H1 (cell line): ENCODE data around the gene MROH8. TPM values are rescaled to one million over a fixed set of nuclear protein-coding genes. Genes with fewer than 3 reads are reported as not detected.
A peak's percentile ranks its signal among the peaks of the same experiment; 100 is the strongest.

Source experiments
- CTCF ChIA-PET: fragments of 300-600 bp; sonication (Branson Sonifier 250); formaldehyde crosslinking; loops from one replicate; lab custom pipeline; 2021; ENCODE audit not compliant: partially characterized antibody; lab: Charles Lee
- POLR2A ChIA-PET: fragments of 300-600 bp; sonication (Branson Sonifier 250); formaldehyde crosslinking; loops from one replicate; lab custom pipeline; 2021; ENCODE audit warnings: inconsistent platforms; ENCODE audit not compliant: partially characterized antibody; lab: Charles Lee
- DNase-seq, 2 experiments: peaks; one replicate each; pipeline versions ENCODE4 v3.0.0 to v3.0.0-alpha.2; 2010 to 2022; ENCODE audit warnings: low spot score in 2 of 2, low read depth in 1 of 2, mixed read lengths in 1 of 2
- FAIRE-seq: peaks from 2 replicates; lab custom pipeline; 2011; peaks lifted over from hg19 to GRCh38; lab: Jason Lieb, UNC
- H2AFZ ChIP-seq: 2 replicates; pipeline ENCODE4 v1.8.1; 2012; ENCODE audit warnings: low read length, inconsistent platforms
- H2AK5ac ChIP-seq: 2 replicates; pipeline ENCODE4 v1.6.1; 2013; ENCODE audit warnings: low read depth, low read length
- H2BK120ac ChIP-seq: replicated peaks from 2 replicates; pipeline ENCODE3; 2013; ENCODE audit warnings: low read depth, low read length, inconsistent platforms
- H2BK12ac ChIP-seq: 2 replicates; pipeline ENCODE4 v1.6.1; 2013; ENCODE audit warnings: low read depth, low read length
- H2BK15ac ChIP-seq: 2 replicates; pipeline ENCODE4 v1.6.1; 2013; ENCODE audit warnings: low read length
- H2BK20ac ChIP-seq: 2 replicates; pipeline ENCODE4 v1.6.1; 2013; ENCODE audit warnings: low read length
- H2BK5ac ChIP-seq: 2 replicates; pipeline ENCODE4 v1.6.1; 2013; ENCODE audit warnings: low read depth, low read length
- H3K14ac ChIP-seq: 2 replicates; pipeline ENCODE4 v1.6.1; 2013; ENCODE audit warnings: inconsistent platforms; ENCODE audit not compliant: insufficient read length
- H3K18ac ChIP-seq: 2 replicates; pipeline ENCODE4 v1.6.1; 2013; ENCODE audit warnings: low read length; ENCODE audit errors: extremely low read depth
- H3K23ac ChIP-seq: 2 replicates; pipeline ENCODE4 v1.6.1; 2013; ENCODE audit warnings: inconsistent platforms; ENCODE audit not compliant: insufficient read length
- H3K23me2 ChIP-seq: 2 replicates; pipeline ENCODE4 v1.6.1; 2013; ENCODE audit warnings: low read depth, low read length
- H3K27ac ChIP-seq: 2 replicates; pipeline ENCODE4 v1.6.1; 2011; ENCODE audit warnings: low read depth, low read length, inconsistent platforms
- H3K27me3 ChIP-seq, 4 experiments: replicated peaks in 1 of 4; 1 replicate in 1 of 4; 2 replicates in 3 of 4; pipeline versions ENCODE4 v1.6.1 to v1.8.1; 2011 to 2013; ENCODE audit warnings: low read length in 3 of 4, mild to moderate bottlenecking in 3 of 4, inconsistent platforms in 2 of 4, mixed read lengths in 2 of 4, moderate library complexity in 1 of 4; ENCODE audit not compliant: control insufficient read depth in 3 of 4, insufficient read depth in 3 of 4; ENCODE audit errors: extremely low read depth in 1 of 4
- H3K36me3 ChIP-seq, 4 experiments: 2 replicates each; pipeline versions ENCODE4 v1.6.1 to v1.8.1; 2011 to 2013; ENCODE audit warnings: mild to moderate bottlenecking in 4 of 4, low read length in 3 of 4, moderate library complexity in 2 of 4, control low read depth in 1 of 4, inconsistent platforms in 1 of 4; ENCODE audit not compliant: insufficient read depth in 4 of 4, control insufficient read depth in 2 of 4
- H3K4ac ChIP-seq: replicated peaks from 2 replicates; pipeline ENCODE3; 2013; ENCODE audit warnings: low read length, low read depth, mixed read lengths, inconsistent platforms; ENCODE audit not compliant: insufficient read length
- H3K4me1 ChIP-seq, 4 experiments: replicated peaks in 1 of 4; 1 replicate in 1 of 4; 2 replicates in 3 of 4; pipeline versions ENCODE4 v1.6.1 to v1.8.1; 2011 to 2013; ENCODE audit warnings: low read length in 3 of 4, inconsistent platforms in 2 of 4, mixed read lengths in 1 of 4; ENCODE audit not compliant: insufficient read depth in 4 of 4, control insufficient read depth in 3 of 4
- H3K4me2 ChIP-seq, 2 experiments: 2 replicates each; pipeline versions ENCODE4 v1.6.1 to v1.8.1; 2011 to 2013; ENCODE audit warnings: low read depth in 2 of 2, low read length in 2 of 2, control low read depth in 1 of 2, inconsistent platforms in 1 of 2, mild to moderate bottlenecking in 1 of 2; ENCODE audit not compliant: insufficient read depth in 1 of 2
- H3K4me3 ChIP-seq, 4 experiments: fragments of 200-600, 300-600 bp in 1 of 4; sonication (generic), shearing (Covaris generic), sonication (Bioruptor Twin) in 1 of 4; 2 replicates each; pipeline versions ENCODE4 v1.5.1 to v1.8.1; 2011 to 2016; ENCODE audit warnings: low read length in 4 of 4, low read depth in 3 of 4, control low read depth in 2 of 4, inconsistent platforms in 2 of 4, mild to moderate bottlenecking in 2 of 4, mixed read lengths in 1 of 4, moderate library complexity in 1 of 4; ENCODE audit not compliant: insufficient read depth in 2 of 4; ENCODE audit errors: extremely low read depth in 1 of 4
- H3K56ac ChIP-seq: replicated peaks from 2 replicates; pipeline ENCODE3; 2013; ENCODE audit warnings: low read depth, mild to moderate bottlenecking, mixed read lengths, low read length, inconsistent platforms; ENCODE audit not compliant: insufficient read length
- H3K79me1 ChIP-seq: 2 replicates; pipeline ENCODE4 v1.6.1; 2013; ENCODE audit warnings: low read depth, low read length, control low read depth
- H3K79me2 ChIP-seq, 2 experiments: 2 replicates each; pipeline versions ENCODE4 v1.6.1 to v1.8.1; 2012 to 2013; ENCODE audit warnings: low read length in 2 of 2, mild to moderate bottlenecking in 2 of 2, inconsistent platforms in 1 of 2; ENCODE audit not compliant: insufficient read depth in 2 of 2, control insufficient read depth in 1 of 2
- H3K9ac ChIP-seq, 4 experiments: replicated peaks in 1 of 4; 1 replicate in 1 of 4; 2 replicates in 3 of 4; pipeline versions ENCODE4 v1.6.1 to v1.8.1; 2011 to 2013; ENCODE audit warnings: low read depth in 3 of 4, low read length in 3 of 4, control low read depth in 2 of 4, mild to moderate bottlenecking in 2 of 4, moderate library complexity in 2 of 4, inconsistent platforms in 1 of 4; ENCODE audit errors: extremely low read depth in 1 of 4
- H3K9me3 ChIP-seq, 2 experiments: 2 replicates each; pipeline versions ENCODE4 v1.6.1 to v1.8.1; 2012 to 2013; ENCODE audit warnings: mild to moderate bottlenecking in 2 of 2, moderate library complexity in 2 of 2, control low read depth in 1 of 2, inconsistent platforms in 1 of 2, low read depth in 1 of 2, low read length in 1 of 2, mixed read lengths in 1 of 2; ENCODE audit not compliant: insufficient read depth in 2 of 2
- H4K20me1 ChIP-seq, 2 experiments: replicated peaks in 1 of 2; 2 replicates each; pipeline versions ENCODE3 to v1.8.1; 2011 to 2013; ENCODE audit warnings: inconsistent platforms in 2 of 2, low read length in 2 of 2, mild to moderate bottlenecking in 1 of 2; ENCODE audit not compliant: insufficient read depth in 2 of 2, control insufficient read depth in 1 of 2
- H4K5ac ChIP-seq: 2 replicates; pipeline ENCODE4 v1.6.1; 2013; ENCODE audit warnings: low read length, low read depth, mixed read lengths, inconsistent platforms; ENCODE audit not compliant: insufficient read length
- H4K8ac ChIP-seq: 2 replicates; pipeline ENCODE4 v1.8.0; 2013; ENCODE audit warnings: mild to moderate bottlenecking, moderate library complexity, low read length, inconsistent platforms; ENCODE audit not compliant: insufficient read depth; ENCODE audit errors: extremely low read depth
- H4K91ac ChIP-seq: replicated peaks from 2 replicates; pipeline ENCODE3; 2013; ENCODE audit warnings: low read length, mixed read lengths, inconsistent platforms; ENCODE audit not compliant: insufficient read length
- KDM4A ChIP-seq: IDR thresholded peaks from one replicate; pipeline ENCODE4 v1.7.1; 2012; ENCODE audit warnings: low read depth, mild to moderate bottlenecking, moderate library complexity, low read length, inconsistent platforms; ENCODE audit not compliant: severe bottlenecking
- WGBS, 2 experiments: shearing (Covaris generic) in 1 of 2; methylation state at CpG; one replicate each; pipeline versions ENCODE4 v1.1.6 to v1.1.7; 2013 to 2015; ENCODE audit warnings: low lambda C conversion rate in 2 of 2, mixed read lengths in 2 of 2, inconsistent platforms in 1 of 2, low coverage in 1 of 2, missing lambda C conversion rate in 1 of 2; ENCODE audit not compliant: insufficient replicate concordance in 2 of 2, insufficient coverage in 1 of 2, insufficient read length in 1 of 2; ENCODE audit errors: extremely low coverage in 1 of 2, missing lambda C conversion rate in 1 of 2; 5-methylcytosine and 5-hydroxymethylcytosine counted together
- polyA plus RNA-seq, 7 experiments: library from polyadenylated mRNA; depleted of rRNA in 3 of 7; stranded (reverse) in 5 of 7; unstranded in 2 of 7; fragments of >200 nt in 5 of 7; fragments of 200-250 nt in 2 of 7; gene quantifications; 1 replicate in 5 of 7; 2 replicates in 1 of 7; 4 replicates in 1 of 7; pipeline versions ENCODE4 v1.2.1 to v1.2.3, GENCODE V29; 2011 to 2013; ENCODE audit warnings: missing spikeins in 2 of 7, mixed read lengths in 2 of 7
- total RNA-seq: library from RNA; stranded (reverse); fragmentation: NEBNext Ultra II Directional; extraction: Animal tissue kit (Norgen Biotek cat#: 25700); gene quantifications from 2 replicates; pipeline ENCODE4 v1.2.1, GENCODE V29; 2021
- TF ChIP-seq, protein P1 (sequence below): IDR thresholded peaks from 2 replicates; pipeline ENCODE4 v1.6.1; 2011; ENCODE audit warnings: low read length, improper control_type of control experiment

MROH8 gene
- total and polyA plus RNA-seq, 2 of the 8 experiments (the other 6 are each of a cell fraction or from before 2014, with no cell fraction given), result 0.50 to 0.86 TPM

DNA sequence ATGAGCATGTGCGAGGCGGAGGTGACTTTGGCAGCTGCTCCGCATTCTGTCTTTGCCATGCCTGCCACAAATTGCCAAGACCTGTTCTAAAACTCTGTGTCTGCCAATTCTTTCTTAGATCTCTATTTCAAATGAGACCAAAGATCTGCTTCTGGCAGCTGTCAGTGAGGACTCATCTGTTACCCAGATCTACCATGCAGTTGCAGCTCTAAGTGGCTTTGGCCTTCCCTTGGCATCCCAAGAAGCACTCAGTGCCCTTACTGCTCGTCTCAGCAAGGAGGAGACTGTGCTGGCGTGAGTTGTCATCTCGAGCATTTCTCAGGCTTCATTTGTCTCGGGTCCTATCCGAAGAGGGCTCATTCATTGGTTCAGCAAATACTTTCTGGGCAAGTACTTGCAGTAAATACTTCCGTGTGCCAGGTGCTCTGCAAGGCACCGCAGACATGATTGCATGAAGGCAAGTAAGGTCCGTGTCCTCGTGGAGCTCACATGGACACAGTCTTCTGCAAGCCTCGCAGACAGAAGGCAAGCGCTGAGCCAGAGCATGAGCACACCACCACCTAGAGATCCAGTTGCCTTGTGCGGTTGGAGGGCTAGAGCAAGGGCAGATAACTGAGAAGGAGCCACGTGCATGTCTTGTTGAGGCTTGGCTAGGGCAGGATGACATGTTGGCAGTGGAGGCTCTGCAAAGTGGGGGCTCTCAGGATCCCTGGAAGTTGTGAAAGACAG lies 19.7 kb upstream of the MROH8 start:
- no peak overlapping the region for H2AFZ ChIP-seq
- H3K79me2 ChIP-seq, result peaks cover 7 to 62% of the 10 kb centered on the region in 2 experiments
- no peaks in the 10 kb centered on the region for H3K9me3 ChIP-seq
- POLR2A ChIA-PET, result interaction anchor here (1.3 kb wide), 1 partner anchor 20 kb away, joined by 3 read pairs; no protein-coding TSS in a partner anchor
- H3K23ac ChIP-seq, result no peak overlapping the region
- H3K23me2 ChIP-seq, result no peaks in the 10 kb centered on the region
- 0 out of 2 replicates have a peak overlapping the region, but pooled peaks have one; percentile 31 for H2BK5ac ChIP-seq
- H2AK5ac ChIP-seq, result no peak overlapping the region
- H2BK12ac ChIP-seq, result no peak overlapping the region
- no peak overlapping the region for H3K4me2 ChIP-seq
- H4K5ac ChIP-seq, result no peak overlapping the region
- no peak overlapping the region for H3K4me3 ChIP-seq
- H2BK120ac ChIP-seq, result no peak overlapping the region
- TF ChIP-seq, protein P1, sequence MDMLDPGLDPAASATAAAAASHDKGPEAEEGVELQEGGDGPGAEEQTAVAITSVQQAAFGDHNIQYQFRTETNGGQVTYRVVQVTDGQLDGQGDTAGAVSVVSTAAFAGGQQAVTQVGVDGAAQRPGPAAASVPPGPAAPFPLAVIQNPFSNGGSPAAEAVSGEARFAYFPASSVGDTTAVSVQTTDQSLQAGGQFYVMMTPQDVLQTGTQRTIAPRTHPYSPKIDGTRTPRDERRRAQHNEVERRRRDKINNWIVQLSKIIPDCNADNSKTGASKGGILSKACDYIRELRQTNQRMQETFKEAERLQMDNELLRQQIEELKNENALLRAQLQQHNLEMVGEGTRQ, result no peak
- TF ChIP-seq KDM4A, result no peak
- CTCF ChIA-PET, result interaction anchor here (1.0 to 4.3 kb wide), 4 partner anchors 8 to 44 kb away, joined by 3 to 31 read pairs (median 4); no protein-coding TSS in a partner anchor
- no peaks in the 10 kb centered on the region for H3K27me3 ChIP-seq
- no peak for FAIRE-seq
- no peak overlapping the region for H2BK20ac ChIP-seq
- H3K14ac ChIP-seq, result no peak overlapping the region
- 94% methylated on average over 15 of the region's 16 CpGs; no CpG with 5 or more reads in 1 of the 2 experiments for WGBS, 2 experiments
- H3K18ac ChIP-seq, result no peak overlapping the region
- peaks cover 21 to 52% (median 37%) of the 10 kb centered on the region in 4 experiments for H3K36me3 ChIP-seq
- no peak for DNase-seq
- H4K8ac ChIP-seq, result no peak overlapping the region
- H3K56ac ChIP-seq, result no peak overlapping the region
- no peaks in the 10 kb centered on the region for H3K4me1 ChIP-seq
- H4K20me1 ChIP-seq, result peaks cover 4 to 16% of the 10 kb centered on the region in 2 experiments
- H4K91ac ChIP-seq, result no peak overlapping the region
- H3K9ac ChIP-seq, result no peak overlapping the region
- H3K4ac ChIP-seq, result no peak overlapping the region
- H3K27ac ChIP-seq, result no peak overlapping the region
- peaks cover 17% of the 10 kb centered on the region for H3K79me1 ChIP-seq
- no peak overlapping the region for H2BK15ac ChIP-seq
